Measurements from ENCODE around the gene CPSF4.

- TF ChIP-seq, protein P1, sequence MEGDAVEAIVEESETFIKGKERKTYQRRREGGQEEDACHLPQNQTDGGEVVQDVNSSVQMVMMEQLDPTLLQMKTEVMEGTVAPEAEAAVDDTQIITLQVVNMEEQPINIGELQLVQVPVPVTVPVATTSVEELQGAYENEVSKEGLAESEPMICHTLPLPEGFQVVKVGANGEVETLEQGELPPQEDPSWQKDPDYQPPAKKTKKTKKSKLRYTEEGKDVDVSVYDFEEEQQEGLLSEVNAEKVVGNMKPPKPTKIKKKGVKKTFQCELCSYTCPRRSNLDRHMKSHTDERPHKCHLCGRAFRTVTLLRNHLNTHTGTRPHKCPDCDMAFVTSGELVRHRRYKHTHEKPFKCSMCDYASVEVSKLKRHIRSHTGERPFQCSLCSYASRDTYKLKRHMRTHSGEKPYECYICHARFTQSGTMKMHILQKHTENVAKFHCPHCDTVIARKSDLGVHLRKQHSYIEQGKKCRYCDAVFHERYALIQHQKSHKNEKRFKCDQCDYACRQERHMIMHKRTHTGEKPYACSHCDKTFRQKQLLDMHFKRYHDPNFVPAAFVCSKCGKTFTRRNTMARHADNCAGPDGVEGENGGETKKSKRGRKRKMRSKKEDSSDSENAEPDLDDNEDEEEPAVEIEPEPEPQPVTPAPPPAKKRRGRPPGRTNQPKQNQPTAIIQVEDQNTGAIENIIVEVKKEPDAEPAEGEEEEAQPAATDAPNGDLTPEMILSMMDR (IDR thresholded peaks at IDR 0.05): no peak
- TF ChIP-seq POLR2A (IDR thresholded peaks at IDR 0.05): no peak
Measured at GRCh38 chr7:99456288-99456687, 17.5 kb downstream of the CPSF4 start.
